GM21381 (cell line): Measurements from ENCODE around the gene TATDN2.

ENCODE experiments used
- ATAC-seq: cut with Tn5 transposase; IDR thresholded peaks from one replicate; pipeline ENCODE4 v1.9.1; 2021; ENCODE audit warnings: mild to moderate bottlenecking, moderate library complexity; ENCODE audit not compliant: unreplicated experiment

TATDN2 gene

GRCh38 chr3:10234526-10235230 is 13.6 kb upstream of the TATDN2 start:
- ATAC-seq, result no peak

GRCh38 chr3:10235551-10235950 is 12.7 kb upstream of the TATDN2 start:
- ATAC-seq, result no peak

- ATAC-seq, result no peak
These were observed 9.7 kb upstream of the TATDN2 start for GRCh38 chr3:10238345-10239183.

- no peak for ATAC-seq
These were observed 7.5 kb upstream of the TATDN2 start for GRCh38 chr3:10240799-10241198.

- no peak for ATAC-seq
These were observed 5.8 kb upstream of the TATDN2 start for GRCh38 chr3:10242182-10243065.

- ATAC-seq, result no peak
These were observed 4.2 kb upstream of the TATDN2 start for GRCh38 chr3:10244009-10244408.

GRCh38 chr3:10245081-10245712 is 3.1 kb upstream of the TATDN2 start:
- no peak for ATAC-seq

- ATAC-seq, result no peak
These were observed 528 bp upstream of the TATDN2 start for GRCh38 chr3:10247679-10248183.

GRCh38 chr3:10248984-10249748 is 907 bp downstream of the TATDN2 start:
- ATAC-seq, result no peak

GRCh38 chr3:10249833-10250232 is 1.6 kb downstream of the TATDN2 start:
- no peak for ATAC-seq

GRCh38 chr3:10251006-10251405 is 2.7 kb downstream of the TATDN2 start:
- ATAC-seq, result no peak

GRCh38 chr3:10253731-10254130 is 5.5 kb downstream of the TATDN2 start:
- ATAC-seq, result no peak

- no peak for ATAC-seq
These were observed 7.6 kb downstream of the TATDN2 start for GRCh38 chr3:10255835-10256234.

GRCh38 chr3:10259036-10259435 is 10.8 kb downstream of the TATDN2 start:
- ATAC-seq, result no peak

- no peak for ATAC-seq
These were observed 11.5 kb downstream of the TATDN2 start for GRCh38 chr3:10259798-10260197.

- no peak for ATAC-seq
These were observed 12.0 kb downstream of the TATDN2 start for GRCh38 chr3:10260211-10260701.

- no peak for ATAC-seq
These were observed 13.8 kb downstream of the TATDN2 start for GRCh38 chr3:10262027-10262426.

- ATAC-seq, result no peak
These were observed 15.5 kb downstream of the TATDN2 start for GRCh38 chr3:10263646-10264363.

- ATAC-seq, result no peak
These were observed 17.6 kb downstream of the TATDN2 start for GRCh38 chr3:10265833-10266232.
